GM21367 (cell line): ENCODE measurements around the gene ANGPTL4.
A peak's percentile ranks its signal among the peaks of the same experiment; 100 is the strongest.

Source experiments
- ATAC-seq: cut with Tn5 transposase; IDR thresholded peaks from one replicate; pipeline ENCODE4 v1.9.1; 2021; ENCODE audit not compliant: unreplicated experiment

The ANGPTL4 gene

DNA sequence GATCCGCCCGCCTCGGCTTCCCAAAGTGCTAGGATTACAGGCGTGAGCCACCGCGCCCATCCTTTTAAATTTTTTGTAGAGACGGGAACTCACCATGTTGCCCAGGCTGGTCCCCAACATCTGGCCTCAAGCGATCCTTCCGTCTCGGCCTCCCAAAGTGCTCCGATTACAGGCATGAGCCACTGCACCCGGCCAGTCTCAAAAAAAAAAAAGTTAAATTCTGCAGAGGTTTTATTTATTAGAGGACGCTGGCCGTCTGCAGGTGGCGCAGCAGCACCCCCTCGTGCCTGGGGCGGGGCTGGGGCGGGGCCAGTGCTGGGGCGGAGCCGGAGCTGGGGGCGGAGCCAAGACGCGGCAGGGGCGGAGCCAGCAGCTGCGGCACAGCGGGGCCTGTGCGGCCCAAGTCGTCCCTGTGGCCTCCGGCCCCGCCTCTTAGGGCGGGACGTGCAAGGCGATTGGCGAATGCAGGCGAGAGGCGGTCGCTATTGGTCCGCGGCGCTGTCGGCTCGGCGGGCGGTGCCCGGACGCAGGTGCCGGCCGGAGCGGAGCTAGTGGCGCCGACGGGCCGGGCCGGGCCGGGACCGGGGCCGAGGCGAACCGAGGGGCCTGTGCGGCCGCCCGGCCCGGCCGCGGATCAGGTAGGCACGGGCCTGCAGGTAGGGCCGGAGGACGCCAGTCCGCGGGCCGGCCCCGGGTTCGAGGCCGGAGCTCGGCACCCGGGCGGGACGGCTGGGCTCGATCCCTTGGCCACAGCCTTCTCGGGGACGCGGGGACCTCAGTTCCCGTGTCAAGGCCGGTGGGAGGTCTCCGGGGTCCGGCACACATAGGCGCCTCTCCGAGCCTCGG lies 49.1 kb downstream of the ANGPTL4 start, which contains the start of gene MARCHF2:
MARCHF2 (plus strand) TSS at position 523 of the 846 bp plus-strand sequence. CDS start 8,536 bp downstream, outside the sequence.
- ATAC-seq, result peak; percentile 97

DNA sequence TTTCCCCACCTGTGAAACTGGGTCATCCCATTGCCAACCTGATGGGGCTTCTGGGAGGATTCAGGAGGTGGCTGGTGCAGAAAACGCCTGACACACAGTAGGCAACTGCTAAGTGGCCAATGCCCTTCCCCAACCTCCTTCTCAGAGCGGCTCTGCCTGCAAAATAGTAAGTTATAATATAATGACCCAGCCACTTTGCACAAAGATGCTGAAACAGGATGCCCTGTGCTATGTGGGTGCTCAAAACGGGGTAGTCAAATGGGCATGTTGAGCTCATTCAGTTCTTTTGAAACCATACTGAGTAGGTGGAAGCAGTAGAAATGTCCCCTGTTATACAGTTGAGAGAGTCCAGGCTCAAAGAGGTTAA lies 49.7 kb downstream of the ANGPTL4 start:
- no peak for ATAC-seq

DNA sequence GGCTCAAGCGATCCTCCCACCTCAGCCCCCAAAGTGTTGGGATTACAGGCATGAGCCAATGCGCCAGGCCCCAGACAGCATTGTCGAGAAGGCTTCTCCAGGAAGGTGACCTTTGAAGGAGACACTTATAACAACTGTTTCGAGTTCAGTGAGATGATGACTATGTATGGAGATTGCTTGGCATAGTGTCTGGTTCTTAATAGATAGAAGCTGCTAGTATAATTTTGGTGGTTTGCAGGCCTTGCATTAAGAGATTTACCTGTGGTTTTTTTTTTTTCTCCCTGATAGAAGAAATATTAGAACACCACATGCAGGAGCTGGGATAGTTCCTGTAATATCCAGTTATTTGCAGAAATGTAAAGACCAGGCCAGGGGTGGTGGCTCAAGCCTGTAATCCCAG lies 52.8 kb downstream of the ANGPTL4 start:
- ATAC-seq, result no peak

DNA sequence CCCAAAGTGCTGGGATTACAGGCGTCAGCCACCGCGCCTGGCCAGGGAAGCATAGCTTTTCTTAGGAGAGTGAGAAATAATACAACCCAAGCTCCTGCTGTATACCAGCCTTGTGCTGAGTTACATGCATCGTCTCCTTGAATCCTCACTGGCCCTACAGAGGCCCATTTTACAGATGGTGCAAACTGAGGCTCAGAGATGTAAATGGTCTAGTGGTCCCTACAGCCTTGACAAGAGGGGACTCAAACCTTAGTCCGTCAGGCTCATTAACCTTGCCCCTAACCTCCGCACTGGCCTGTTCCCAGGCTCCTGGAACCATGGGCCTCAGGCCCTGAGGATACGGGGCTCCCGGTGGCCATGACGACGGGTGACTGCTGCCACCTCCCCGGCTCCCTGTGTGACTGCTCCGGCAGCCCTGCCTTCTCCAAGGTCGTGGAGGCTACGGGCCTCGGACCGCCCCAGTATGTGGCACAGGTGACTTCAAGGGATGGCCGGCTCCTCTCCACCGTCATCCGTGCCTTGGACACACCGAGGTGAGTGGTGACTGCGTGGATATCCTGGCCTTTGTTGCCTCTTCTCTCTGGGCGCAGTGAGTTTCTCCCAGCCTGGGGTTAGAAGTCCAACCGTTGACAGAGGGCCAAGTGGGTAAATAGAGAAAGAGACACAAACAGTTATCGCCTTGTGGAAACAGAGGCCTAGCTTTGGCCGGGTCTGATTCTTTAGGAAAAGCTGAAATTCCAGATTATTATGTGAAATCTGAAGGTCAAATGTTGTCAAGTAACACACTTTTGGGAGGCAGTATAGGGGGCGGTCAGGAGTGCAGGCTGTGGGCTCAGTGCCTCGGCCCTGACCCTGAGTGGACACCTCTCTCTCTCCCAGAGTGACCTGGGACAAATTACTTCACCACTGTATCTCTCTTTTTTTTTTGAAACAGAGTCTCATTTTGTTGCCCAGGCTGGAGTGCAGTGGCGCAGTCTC lies 57.8 kb downstream of the ANGPTL4 start:
- no peak for ATAC-seq

DNA sequence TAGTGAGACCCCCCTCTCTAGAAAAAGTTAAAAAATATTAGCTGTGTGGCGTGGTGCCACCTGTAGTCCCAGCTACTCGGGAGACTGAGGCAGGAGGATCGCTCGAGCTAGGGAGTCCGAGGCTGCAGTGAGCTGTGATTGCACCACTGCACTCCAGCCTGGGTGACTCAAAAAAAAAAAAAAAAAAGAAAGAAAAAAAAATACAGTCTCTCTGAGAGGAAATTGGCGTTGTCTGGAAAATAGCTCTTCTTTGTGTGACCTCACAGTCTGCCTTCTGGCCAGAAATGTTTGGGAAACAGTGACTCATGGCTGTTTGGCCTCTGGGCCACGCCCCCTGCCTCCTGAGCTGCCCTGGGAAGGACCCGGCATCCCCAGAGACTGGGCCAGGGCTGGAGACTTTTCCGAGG lies 59.9 kb downstream of the ANGPTL4 start:
- no peak for ATAC-seq
